GM12875 (cell line): Measurements from ENCODE around the gene GRID2IP.

ENCODE experiments used
- H3K4me3 ChIP-seq: one replicate; pipeline ENCODE4 v1.5.1; 2011; ENCODE audit warnings: low read depth, low read length, control low read depth
- TF ChIP-seq, protein P1 (sequence below): IDR thresholded peaks from 2 replicates; pipeline ENCODE4 v1.5.1; 2011; ENCODE audit warnings: low read depth, mild to moderate bottlenecking, control low read depth, inconsistent platforms, low read length, moderate library complexity, borderline replicate concordance; ENCODE audit not compliant: insufficient read depth

GRID2IP gene

GRCh38 chr7:6542368-6542767 lies 8.9 kb downstream of the GRID2IP start:
- H3K4me3 ChIP-seq: no peak overlapping the region
- TF ChIP-seq, protein P1, sequence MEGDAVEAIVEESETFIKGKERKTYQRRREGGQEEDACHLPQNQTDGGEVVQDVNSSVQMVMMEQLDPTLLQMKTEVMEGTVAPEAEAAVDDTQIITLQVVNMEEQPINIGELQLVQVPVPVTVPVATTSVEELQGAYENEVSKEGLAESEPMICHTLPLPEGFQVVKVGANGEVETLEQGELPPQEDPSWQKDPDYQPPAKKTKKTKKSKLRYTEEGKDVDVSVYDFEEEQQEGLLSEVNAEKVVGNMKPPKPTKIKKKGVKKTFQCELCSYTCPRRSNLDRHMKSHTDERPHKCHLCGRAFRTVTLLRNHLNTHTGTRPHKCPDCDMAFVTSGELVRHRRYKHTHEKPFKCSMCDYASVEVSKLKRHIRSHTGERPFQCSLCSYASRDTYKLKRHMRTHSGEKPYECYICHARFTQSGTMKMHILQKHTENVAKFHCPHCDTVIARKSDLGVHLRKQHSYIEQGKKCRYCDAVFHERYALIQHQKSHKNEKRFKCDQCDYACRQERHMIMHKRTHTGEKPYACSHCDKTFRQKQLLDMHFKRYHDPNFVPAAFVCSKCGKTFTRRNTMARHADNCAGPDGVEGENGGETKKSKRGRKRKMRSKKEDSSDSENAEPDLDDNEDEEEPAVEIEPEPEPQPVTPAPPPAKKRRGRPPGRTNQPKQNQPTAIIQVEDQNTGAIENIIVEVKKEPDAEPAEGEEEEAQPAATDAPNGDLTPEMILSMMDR: no peak

- no peak overlapping the region for H3K4me3 ChIP-seq
- TF ChIP-seq, protein P1: no peak
Measured at GRCh38 chr7:6536262-6537260, 14.7 kb downstream of the GRID2IP start.

GRCh38 chr7:6533893-6534495 lies 17.3 kb downstream of the GRID2IP start:
- TF ChIP-seq, protein P1: no peak
- no peak overlapping the region for H3K4me3 ChIP-seq

DNA sequence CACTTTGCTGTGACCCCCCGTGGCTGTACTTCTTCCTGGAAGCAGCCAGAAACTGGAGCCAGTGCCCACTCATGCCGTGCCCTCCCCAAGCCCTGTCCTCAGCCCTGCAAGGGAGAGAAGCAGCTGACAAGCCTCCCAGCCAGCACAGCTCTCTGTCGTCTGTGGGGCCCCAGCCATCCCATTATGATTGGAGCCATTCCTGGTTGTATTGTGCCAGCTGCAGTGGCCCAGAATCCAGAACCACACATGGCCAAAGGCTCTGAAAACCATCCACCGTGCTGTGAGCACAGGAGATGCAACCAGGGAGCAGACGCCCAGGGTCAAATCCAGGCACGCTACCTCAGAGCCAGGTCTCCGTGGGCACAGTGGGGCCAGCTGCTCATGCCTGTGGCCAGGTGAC lies 18.7 kb downstream of the GRID2IP start:
- TF ChIP-seq, protein P1: no peak
- H3K4me3 ChIP-seq: no peak overlapping the region

- TF ChIP-seq, protein P1: no peak
- H3K4me3 ChIP-seq: no peak overlapping the region
Measured at GRCh38 chr7:6531492-6532279, 19.6 kb downstream of the GRID2IP start.

- TF ChIP-seq, protein P1: no peak
- no peak overlapping the region for H3K4me3 ChIP-seq
Measured at GRCh38 chr7:6530626-6531491, 20.4 kb downstream of the GRID2IP start.
